GM19468 (cell line): ENCODE results near the gene BLNK.

ENCODE experiments used
- ATAC-seq: cut with Tn5 transposase; IDR thresholded peaks from one replicate; pipeline ENCODE4 v1.9.1; 2021; ENCODE audit warnings: mild to moderate bottlenecking, moderate library complexity, moderate number of reproducible peaks; ENCODE audit not compliant: unreplicated experiment; ENCODE audit errors: extremely low read depth

Gene BLNK

DNA sequence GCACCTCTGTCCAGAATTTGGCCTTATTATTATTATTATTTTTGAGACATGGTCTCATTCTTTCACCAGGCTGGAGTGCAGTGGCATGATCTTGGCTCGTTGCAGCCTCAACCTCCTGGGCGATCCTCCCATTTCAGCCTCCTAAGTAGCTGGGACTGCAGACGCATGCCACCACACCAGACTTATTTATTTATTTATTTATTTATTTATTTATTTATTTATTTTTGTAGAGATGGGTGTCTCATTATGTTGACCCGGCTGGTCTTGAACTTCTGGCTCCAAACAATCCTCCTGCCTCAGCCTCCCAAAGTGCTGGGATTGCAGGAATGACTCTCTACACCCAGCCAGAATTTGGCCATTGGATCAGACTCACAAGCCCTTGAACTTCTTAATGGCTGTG lies 6.4 kb downstream of the BLNK start:
- ATAC-seq = no peak

GRCh38 chr10:96263669-96264068 lies 7.7 kb downstream of the BLNK start:
- ATAC-seq = no peak

DNA sequence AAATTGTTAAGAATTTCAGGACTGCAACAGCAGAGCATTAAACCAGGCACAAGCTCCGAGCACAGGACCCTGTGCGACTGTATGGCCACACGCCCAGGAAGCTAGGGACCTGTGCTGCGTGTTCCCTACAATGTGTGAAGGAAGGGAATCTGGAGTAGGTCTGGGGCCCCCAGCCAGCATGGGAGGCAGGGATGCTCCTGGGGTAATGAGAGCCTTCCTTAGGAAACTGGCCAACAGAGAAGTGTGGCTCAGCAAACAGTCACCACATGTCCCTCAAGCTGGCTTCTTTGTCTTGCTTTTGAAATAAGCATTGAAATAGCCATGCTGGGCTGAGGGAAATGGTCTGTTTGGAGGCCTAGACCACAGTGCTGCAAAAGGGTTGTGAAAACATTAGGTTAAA lies 8.2 kb downstream of the BLNK start:
- no peak for ATAC-seq

- no peak for ATAC-seq
These were observed 9.4 kb downstream of the BLNK start for GRCh38 chr10:96261930-96262329.

DNA sequence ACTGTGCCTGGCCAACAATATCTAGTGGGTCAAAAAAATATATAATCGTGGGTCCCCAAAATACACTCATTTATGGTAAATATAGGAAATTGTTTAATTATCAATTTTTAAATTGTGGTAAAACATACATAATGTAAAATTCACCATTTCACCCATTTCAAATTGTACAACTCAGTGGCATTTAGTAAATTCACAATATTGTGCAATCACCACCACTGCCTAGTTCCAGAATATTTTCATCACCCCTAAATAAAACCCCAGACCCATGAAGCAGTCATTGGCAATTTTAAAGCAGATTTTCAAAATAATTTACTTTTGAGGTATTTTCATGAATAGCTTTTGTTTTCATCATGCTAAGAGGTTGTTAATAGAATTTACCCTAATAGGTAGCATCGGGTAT lies 10.2 kb downstream of the BLNK start:
- ATAC-seq = no peak

- no peak for ATAC-seq
These were observed 11.4 kb downstream of the BLNK start for GRCh38 chr10:96260014-96260413.

DNA sequence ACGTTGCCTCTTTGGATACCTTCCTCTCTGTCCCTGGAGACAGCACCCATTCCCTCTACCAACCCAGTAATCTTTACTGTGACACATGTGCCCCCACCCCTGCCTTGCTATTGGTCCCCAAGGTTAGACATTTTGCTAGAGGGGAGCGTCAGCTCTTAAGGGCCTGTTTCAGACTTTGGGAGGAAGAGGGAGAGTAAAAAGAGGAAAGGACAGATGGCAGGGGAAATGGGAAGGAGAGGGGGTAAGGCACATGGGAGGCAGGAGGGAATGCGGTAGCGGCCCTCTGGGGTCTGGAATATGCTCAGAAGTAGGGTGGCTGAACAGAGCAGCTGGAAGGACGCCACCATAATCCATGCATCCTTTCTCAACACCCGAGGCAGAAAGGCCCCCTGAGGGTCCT lies 12.2 kb downstream of the BLNK start:
- no peak for ATAC-seq

- ATAC-seq = no peak
These were observed 13.4 kb downstream of the BLNK start for GRCh38 chr10:96257944-96258343.

GRCh38 chr10:96255549-96256333 lies 15.6 kb downstream of the BLNK start:
- ATAC-seq = no peak

- no peak for ATAC-seq
These were observed 16.4 kb downstream of the BLNK start for GRCh38 chr10:96254976-96255375.

- ATAC-seq = no peak
These were observed 18.6 kb downstream of the BLNK start for GRCh38 chr10:96252730-96253129.

DNA sequence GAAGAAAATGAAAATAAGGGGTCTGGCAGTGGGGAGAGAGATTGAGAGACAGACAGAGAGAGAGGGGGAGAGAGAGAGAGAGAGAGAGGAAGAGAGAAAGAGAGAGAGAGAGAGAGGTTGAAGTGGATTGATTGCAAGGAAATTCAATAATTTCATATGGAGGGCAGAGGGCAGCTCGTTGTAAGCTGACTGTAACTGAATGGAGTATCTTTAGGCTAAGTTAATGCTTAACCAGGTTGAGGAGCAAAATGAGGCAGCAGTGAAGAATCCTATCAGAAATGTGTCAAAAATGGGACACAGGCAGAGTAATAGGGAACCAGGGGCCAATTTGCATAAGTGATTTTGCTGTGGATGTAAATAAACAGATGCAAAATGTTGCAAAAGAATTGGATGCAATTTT lies 21.0 kb downstream of the BLNK start:
- ATAC-seq = no peak

DNA sequence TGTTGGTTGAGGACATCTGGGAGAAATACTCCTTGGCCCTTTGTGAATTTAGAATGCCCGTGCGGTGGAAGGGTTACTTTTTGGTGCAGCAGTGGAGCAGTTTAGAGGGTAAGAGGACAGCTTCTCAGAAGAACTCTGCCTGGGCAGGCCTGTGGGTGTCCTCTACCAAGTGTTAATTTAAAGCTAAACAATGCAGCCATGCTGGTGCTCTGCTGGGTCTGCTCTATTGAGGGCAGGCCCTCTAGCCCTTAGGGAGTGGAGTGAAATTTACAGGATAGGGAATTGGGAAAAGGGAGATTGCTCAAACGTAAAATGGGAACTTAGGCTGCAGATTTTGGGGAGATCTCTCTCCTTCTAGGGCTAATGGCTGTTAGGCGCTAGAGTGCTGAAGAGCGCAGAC lies 22.1 kb downstream of the BLNK start:
- no peak for ATAC-seq

GRCh38 chr10:96244354-96244753 lies 27.0 kb downstream of the BLNK start:
- ATAC-seq = peak; percentile 91

GRCh38 chr10:96243296-96243695 lies 28.1 kb downstream of the BLNK start:
- ATAC-seq = no peak

DNA sequence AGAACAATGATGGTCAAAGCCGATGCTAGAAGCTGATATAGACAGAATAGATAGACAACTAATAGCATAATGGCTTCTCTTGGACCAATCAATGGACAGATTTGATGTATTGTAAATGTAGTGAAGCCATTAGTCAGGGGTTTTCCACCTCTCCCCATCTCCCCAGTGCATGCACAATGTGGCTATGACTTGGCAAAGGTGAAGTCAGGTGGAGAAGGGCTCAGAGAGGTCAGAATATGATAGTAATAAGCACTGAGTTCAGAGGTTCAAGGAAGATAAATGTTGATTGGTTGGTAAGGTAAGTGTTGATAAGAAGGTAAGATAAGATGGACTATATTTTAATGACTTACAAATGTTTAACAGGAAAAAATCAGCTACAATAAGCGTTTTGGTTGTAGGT lies 28.5 kb downstream of the BLNK start:
- no peak for ATAC-seq

DNA sequence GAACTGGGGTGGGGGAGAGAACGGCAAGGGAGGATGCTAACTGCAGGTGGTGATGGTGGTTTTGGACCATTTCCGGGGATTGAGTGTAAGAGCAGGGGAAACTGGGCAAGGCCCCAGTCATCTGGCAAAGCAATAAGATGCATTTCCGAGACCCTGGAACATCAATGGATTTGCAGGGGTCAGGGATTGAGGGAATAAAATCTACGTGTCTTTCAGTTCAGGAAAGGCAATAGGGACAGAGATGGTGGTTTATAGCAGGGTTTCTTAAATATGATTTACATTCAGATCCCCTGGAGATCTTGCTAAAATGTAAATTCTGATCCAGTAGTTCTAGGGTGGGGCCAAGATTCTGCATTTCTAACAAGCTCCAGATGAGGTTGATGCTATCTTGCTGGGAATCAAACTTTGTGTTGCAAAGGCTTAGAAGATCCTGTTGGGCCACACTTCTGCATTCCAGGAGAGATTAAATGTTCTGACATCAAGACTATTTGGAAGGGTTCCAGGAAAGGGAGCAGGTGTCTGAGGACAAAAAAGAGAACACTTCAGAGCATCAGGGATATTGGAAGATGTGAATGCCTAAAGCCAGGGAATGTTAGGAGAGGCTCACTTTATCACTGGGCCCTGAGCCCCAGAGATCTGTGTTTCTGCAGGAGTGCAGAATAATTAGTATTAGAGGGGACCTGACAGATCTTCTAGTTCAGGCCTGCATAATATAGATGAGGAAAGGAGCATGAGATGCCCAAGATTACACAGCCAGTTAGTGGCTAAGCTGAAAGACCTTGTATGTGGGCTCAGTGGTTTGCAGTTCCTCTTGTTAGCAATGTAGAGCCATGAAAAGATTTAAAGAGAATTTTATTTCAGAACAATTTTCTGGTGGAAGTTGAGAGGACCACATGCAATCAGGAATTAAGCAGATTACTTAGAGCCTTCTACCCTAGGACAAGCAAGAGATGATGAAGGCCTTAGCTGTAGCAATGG lies 32.4 kb downstream of the BLNK start:
- no peak for ATAC-seq

DNA sequence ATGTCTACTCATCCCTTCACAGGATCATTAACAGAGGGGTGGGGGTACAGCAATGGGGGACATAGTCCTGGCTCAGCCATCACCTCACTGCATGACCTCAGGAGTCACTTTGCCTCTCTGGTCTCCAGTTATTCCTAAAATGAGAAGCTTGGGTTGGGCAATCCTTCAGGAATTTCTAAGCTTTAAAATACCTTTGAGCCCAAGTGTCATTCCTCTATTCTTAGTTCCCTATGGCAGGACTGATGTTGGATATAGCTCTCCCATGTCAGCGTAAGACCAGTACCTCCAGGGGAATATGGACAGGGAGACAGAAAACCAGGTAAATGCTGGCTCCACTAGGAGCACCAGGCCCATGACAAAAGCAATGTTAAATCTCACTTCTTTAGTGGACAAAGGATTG lies 34.5 kb downstream of the BLNK start:
- no peak for ATAC-seq

DNA sequence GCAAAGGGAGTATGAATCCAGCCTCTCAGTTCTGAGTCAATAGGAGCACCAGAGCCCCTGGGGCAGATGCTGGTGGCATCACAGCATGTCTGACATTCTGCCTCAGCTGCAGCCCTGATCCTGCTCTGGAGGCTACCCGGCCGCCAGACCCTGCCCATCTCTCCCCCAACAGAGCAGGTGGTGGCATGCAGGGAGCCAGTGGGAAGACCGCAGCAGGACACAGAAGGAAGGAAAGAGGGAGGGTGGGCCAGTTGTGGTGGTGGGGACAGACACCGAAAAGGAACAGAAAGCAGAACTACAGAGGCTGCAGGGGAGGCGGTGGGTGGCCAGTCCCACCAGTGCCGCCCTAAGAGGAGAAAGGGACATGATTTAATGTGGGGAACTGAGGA lies 35.3 kb downstream of the BLNK start:
- ATAC-seq = no peak

DNA sequence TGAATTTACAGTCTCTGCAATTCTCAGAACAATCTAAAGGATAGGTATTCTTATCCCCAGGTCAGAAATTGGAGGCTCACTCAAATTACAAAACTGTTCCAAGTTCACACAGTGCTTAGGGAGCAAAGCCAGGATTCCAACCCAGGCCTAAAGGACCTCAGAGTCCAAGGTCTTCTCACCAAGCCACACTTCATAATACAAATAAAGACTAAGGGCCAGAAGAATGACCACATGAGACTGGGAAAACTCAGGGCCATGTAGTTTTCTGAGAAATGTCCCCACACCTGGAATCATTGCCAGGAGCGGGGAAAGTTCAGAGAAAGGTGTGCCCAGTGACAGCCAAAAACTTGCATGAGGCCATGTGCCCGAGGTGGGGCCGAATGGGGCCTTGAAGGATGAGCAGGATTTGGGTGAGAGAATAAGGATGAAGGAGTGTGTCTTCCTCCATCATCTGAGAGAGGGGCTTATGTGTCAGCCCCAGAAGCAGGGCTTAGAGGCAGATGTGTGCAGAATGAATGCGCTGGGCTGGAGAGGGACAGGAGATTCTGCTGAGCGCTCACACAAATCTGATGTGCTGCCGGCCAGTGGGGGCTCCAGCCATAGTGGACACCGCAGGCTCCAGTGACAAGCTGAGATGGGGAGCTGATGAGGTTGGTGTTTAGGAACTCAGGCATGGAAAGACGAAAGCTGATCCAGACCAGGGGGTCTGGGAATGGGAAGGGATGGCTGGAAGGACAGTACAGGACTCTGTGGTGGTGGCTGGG lies 35.9 kb downstream of the BLNK start:
- ATAC-seq = no peak

GRCh38 chr10:96233959-96234358 lies 37.4 kb downstream of the BLNK start:
- ATAC-seq = no peak
